GM12892 (cell line): Measurements from ENCODE around the gene UNCX.

Experiments
- POLR2A ChIP-seq: IDR thresholded peaks from 2 replicates; pipeline ENCODE4 v1.6.1; 2011; ENCODE audit warnings: low read depth, low read length, control low read depth
- POLR2AphosphoS5 ChIP-seq: IDR thresholded peaks from 2 replicates; pipeline ENCODE4 v1.6.1; 2011; ENCODE audit warnings: low read depth, low read length, control low read depth

DNA sequence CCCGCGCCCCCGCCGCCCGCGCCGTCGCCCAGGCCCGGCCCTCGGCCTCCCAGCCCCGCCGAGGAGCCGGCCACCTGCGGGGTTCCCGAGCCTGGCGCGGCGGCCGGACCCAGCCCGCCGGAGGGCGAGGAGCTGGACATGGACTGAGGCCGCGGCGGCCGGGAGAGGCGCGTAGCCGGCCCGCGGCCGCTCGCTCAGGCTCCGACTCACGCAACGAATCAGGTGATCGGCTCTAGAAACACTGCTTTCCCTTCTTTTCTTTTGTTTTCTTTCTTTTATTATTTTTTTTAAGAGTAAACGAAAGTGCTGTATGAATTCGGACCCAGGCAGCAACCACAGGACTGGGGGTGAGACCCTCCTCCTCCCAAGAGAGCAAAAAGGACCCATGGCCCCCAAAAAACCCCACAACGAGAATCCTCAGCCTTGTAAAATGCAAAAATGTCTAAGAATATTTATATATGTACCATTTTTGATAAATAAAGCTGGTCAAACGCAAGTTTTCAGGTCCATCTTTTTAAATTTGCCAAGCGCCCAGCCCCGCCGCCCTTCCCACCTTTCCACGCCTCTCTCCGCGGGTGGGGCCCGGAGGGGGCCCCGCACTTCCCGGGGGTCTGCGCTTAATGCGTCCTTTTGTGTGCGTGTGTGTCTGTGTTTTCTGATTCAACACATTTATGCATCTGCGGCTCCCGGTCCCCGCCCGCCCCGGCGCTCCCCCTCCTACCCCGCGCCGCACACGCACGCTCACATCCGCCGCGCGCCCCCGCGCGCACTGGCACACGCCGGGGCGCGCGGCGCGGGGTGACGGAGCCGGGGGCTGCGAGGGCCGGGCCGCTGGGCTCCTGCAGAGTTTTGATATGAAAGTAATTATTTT, 4.4 kb downstream of the UNCX start:
- TF ChIP-seq POLR2A (no peak), POLR2AphosphoS5 (no peak)
